ES-I3 (cell line): ENCODE data around the gene PIK3AP1.
"Not testable (repeated sequence)": the region's sequence is repeated elsewhere in the genome, so short reads cannot be mapped to it uniquely, and the experiment has no call there.

Experiments
- H3K36me3 ChIP-seq: 2 replicates; pipeline ENCODE4 v1.6.1; 2013; ENCODE audit warnings: mild to moderate bottlenecking, low read length, control low read depth, moderate library complexity; ENCODE audit not compliant: insufficient read depth
- H3K4me1 ChIP-seq: 2 replicates; pipeline ENCODE4 v1.6.1; 2013; ENCODE audit warnings: mild to moderate bottlenecking, control low read depth, low read length; ENCODE audit not compliant: insufficient read depth
- H3K9ac ChIP-seq: 2 replicates; pipeline ENCODE4 v1.6.1; 2013; ENCODE audit warnings: low read depth, mild to moderate bottlenecking, low read length, moderate library complexity
- H3K9me3 ChIP-seq: 2 replicates; pipeline ENCODE4 v1.6.1; 2013; ENCODE audit warnings: mild to moderate bottlenecking, low read length, moderate library complexity; ENCODE audit not compliant: control insufficient read depth, insufficient read depth

The PIK3AP1 gene

DNA sequence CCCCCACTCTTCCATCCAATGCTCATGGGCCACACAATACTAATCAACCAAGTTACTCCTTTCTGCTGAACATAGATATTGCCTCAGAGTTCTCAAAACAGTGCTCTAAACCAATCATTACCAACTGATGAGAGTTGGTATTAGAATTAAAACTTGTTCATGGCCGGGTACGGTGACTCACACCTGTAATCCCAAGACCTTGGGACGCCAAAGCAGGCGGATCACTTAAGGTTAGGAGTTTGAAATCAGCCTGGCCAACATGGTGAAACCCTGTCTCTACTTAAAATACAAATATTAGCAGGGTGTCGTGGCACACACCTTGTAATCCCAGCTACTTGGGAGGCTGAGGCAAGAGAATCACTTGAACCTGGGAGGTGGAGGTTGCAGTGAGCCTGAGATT is 141.7 kb downstream of the PIK3AP1 start:
- Histone ChIP-seq H3K9ac (no peak overlapping the region), H3K9me3 (no peaks in the 10 kb centered on the region), H3K36me3 (no peaks in the 10 kb centered on the region), H3K4me1 (peaks cover 7% of the 10 kb centered on the region; the same call in 1 of the 2 replicates)

DNA sequence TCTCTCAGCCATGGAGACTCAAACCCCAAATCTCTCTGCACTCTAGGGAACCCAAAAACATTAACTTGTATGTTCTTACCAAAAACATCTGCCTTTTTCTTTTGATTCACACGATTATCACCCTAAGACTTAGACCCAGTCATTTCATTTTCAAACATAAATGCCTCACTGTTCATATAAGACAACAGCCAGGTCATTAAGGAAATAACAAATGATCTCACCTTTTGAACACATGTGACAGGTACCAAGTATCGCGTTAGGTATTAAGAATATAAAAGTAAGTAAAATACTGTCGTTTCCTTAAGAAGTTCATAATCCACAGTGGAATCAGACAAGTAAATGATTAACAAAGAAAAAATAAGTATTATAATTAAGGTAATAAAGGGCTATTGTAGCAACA is 142.3 kb downstream of the PIK3AP1 start:
- Histone ChIP-seq H3K9ac (no peak overlapping the region), H3K36me3 (no peaks in the 10 kb centered on the region), H3K9me3 (no peaks in the 10 kb centered on the region), H3K4me1 (peaks cover 7% of the 10 kb centered on the region; the same call in 1 of the 2 replicates)

DNA sequence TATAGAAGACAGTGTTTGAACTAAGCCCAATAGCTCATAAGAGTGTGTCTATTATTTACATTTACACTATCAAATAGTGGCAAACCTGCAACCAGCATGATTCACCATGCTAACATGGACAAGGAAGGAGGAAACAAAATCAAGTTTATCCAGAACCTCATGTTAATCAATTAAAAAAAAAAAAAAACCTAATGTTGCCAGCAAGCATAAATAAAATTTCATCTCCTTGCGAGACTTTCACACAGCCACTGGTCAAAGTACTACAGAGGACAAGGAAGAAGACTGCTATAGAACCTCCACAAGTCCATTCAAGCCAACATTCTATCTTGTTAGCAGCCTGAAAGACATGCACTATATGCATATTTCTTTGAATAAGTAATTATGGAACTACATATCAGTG is 143.2 kb downstream of the PIK3AP1 start:
- Histone ChIP-seq H3K9me3 (no peaks in the 10 kb centered on the region), H3K9ac (no peak overlapping the region), H3K4me1 (peaks cover 1% of the 10 kb centered on the region; the same call in 1 of the 2 replicates), H3K36me3 (no peaks in the 10 kb centered on the region)

DNA sequence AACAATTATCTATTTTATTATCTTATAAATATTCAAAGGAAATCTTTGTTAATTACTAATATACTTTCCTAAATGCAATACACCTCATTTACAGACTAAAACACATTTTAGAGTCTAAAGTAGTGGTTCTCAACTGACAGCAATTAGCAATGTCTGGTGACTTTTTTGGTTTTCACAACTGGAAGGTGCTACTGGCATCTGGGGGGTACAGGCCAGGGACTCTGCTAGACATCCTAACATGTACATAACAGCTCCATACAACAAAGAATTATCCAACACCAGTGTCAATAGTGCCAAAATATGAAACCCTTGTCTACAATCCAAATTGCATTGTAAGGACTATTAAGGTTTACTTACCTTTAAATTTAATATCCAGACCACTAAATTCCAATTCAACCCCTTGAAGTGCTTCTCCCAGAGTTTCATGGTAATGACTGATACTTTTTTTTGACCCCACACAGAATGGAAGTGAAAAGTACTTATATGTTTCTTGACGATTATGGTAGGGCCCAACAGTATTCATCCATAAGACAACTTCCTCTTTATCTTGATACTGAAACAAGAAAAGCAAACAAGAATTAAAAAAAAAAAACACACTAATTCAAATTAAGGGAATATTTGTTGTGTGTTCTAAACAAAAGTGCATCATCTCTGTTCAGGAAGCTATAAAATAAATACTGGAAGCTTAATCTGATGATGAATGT is 143.9 kb downstream of the PIK3AP1 start:
- H3K4me1 ChIP-seq: peaks cover under 1% of the 10 kb centered on the region
- no peaks in the 10 kb centered on the region for H3K36me3 ChIP-seq
- no peaks in the 10 kb centered on the region for H3K9me3 ChIP-seq
- no peak overlapping the region for H3K9ac ChIP-seq

DNA sequence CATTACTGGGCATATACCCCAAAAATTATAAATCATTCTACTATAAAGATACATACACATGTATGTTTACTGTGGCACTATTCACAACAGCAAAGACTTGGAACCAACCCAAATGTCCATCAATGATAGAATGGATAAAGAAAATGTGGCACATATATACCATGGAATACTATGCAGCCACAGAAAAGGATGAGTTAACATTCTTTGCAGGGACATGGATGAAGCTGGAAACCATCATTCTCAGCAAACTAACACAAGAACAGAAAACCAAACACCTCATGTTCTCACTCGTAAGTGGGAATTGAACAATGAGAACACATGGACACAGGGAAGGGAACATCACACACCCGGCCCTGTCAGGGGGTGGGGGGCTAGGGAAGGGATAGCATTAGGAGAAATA is 145.8 kb downstream of the PIK3AP1 start:
- H3K9me3 ChIP-seq, H3K4me1 ChIP-seq, H3K9ac ChIP-seq, H3K36me3 ChIP-seq: not testable (repeated sequence)

DNA sequence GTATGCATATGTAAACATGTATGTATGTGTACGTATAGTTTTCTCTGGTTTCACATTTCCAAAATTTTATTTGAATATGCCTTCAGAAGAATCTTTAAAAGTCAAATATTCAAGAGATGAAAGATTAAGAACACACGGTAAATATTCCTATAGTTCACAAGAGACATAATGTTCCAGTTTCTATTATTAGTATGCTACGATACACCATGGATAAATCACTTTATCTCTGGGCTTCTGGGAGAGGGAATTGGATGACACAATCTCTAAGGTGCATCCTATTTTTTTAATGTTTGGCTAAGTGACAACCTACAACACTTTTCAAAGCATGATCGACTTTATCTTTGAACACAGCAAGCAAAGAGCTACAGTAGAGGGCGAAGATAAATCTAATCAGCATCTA is 147.3 kb downstream of the PIK3AP1 start:
- Histone ChIP-seq H3K9ac (no peak overlapping the region), H3K4me1 (peaks cover 5% of the 10 kb centered on the region), H3K9me3 (no peaks in the 10 kb centered on the region), H3K36me3 (no peaks in the 10 kb centered on the region; the same call in 1 of the 2 replicates)

DNA sequence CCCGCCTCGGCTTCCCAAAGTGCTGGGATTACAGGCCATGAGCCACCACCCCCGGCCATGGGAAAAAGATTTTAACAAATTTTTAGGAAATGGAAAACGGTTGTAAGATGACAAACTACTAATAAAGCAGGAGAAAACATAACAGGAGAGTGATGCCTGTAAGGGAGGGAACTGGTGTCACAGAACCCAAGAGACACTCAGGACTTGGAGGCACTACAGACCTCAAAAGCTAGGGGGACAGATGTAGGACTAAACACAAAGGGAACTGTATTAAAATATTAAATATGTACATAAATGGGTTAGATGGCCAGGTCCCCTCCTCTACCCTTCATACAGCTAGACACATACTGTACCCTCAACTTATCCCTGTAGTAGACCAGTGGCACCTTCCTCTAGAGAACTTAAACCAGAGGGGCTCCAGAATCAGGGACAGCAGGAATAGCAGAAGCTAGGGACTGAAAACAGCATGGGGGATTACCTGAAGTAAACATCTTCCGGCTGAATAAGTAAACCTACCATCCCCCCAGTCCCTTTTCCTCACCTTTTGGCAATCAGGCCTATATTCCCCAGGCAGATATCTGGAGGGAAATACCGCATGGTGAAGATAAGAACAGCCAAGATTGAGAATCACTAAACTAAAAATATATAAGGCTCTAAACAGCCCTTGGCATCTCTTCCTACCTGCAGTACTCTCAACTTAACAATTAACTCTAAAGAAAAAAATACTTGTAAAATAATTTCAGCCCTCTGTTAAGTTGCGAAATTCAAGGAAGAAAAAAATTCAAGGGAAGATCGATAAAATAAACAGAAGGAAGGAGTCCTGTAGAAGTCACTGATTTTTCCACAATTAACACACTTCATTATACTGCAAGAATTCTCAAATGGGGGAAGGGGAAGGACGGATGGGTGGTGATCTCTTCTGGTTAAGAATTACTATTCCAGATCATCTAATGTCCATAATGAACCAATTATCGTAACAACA is 149.0 kb downstream of the PIK3AP1 start:
- Histone ChIP-seq H3K9me3 (no peaks in the 10 kb centered on the region), H3K9ac (no peak overlapping the region), H3K36me3 (no peaks in the 10 kb centered on the region; the same call in 1 of the 2 replicates), H3K4me1 (peaks cover 5% of the 10 kb centered on the region)

DNA sequence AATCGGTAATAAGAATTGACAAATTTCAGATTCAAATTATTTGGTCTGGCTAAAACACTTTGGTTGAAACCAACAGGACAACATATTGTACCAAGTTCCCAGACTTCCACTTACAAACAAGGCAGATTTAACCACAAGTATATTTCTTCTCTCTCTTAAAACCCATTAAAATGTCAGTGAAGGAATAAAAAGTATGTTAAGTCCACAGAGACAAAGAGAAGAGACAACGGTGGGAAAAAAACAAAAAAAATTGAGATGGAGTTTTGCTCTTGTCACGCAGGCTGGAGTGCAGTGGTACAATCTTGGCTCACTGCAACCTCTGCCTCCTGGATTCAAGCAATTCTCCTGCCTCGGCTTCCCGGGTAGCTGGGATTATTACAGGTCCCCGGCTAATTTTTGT is 149.8 kb downstream of the PIK3AP1 start:
- H3K9me3 ChIP-seq: no peaks in the 10 kb centered on the region
- no peaks in the 10 kb centered on the region; the same call in 1 of the 2 replicates for H3K36me3 ChIP-seq
- no peak overlapping the region for H3K9ac ChIP-seq
- H3K4me1 ChIP-seq: peaks cover 5% of the 10 kb centered on the region

DNA sequence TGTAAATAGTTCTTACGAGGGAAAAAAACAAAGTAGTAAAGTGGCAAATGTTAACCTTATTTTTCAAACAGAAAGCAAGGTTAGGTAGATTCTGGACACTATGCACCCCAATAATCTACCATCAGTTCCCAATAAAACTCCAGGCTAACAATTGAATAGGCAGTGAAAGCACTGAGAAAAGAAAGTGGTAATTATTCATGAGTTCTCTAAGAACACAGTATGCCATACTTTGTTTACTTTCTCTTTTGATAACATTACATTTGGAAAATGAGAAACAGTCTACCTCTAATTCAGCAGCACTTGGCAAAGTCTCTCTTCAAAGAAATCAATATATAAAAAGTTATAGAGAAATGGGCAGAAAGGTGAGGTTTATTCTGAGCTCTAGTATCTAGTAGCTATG is 151.9 kb downstream of the PIK3AP1 start:
- peaks cover 5% of the 10 kb centered on the region for H3K4me1 ChIP-seq
- H3K36me3 ChIP-seq: no peaks in the 10 kb centered on the region; the same call in 1 of the 2 replicates
- H3K9me3 ChIP-seq: no peaks in the 10 kb centered on the region
- H3K9ac ChIP-seq: no peak overlapping the region

DNA sequence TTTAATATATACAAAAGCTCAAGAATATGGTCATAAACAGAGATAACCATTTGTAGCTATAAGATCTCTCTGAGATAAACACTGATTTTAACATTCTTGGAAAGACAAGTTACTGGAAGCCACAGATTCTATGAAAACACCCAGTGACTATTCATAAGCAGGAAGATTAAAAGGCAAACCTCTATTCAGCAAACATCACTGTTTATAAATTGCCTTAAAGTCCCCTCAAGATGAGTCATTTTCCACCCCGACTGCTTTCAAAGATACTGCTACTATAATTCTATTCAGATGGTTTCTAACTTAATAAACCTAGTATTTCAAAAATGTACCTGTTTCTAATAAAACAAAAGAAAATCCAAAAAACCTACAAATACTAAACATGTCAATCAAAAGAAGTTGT is 154.5 kb downstream of the PIK3AP1 start:
- Histone ChIP-seq H3K9ac (no peak overlapping the region), H3K9me3 (no peaks in the 10 kb centered on the region), H3K36me3 (peaks cover 10% of the 10 kb centered on the region), H3K4me1 (no peaks in the 10 kb centered on the region)

DNA sequence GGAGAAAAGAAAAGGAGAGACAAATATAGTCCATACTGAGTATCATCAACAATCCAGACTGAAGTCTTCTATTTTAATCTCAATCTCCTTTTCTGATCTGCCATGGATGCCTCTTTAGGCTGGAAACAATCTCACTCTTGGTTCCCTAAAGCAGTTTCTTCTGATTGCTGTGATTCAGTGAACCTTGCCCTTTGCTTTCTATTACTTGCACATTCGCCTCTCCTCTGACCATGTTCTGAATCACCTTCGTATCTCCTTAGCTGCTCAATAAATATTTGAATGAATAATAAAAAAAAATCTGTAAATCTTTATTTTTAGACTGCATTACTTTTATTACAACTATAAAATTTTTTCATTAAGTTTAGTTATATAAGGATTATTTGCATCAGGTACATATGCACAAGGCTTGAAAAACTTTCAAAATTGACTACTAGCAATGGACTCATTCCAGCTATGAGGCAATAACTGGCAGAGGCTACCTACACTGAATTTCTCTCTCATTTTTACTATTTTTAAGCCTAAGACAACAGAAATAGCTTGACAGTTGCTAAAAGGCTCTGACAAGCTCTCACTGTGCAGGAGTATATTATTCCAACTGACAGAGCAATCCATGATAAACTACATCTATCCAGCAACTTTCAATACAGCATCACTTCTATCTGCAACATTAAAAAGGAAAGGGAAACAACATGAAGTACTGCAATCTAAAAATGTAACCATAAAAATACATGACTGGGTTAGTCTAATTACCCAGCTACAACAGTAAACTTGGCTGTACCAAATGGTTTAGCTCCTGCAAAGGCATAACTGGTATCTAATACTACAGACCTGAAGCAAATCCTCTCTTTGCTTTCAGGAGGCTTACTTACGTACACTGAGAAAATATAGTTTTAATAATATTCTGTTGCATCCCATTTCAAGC is 159.1 kb downstream of the PIK3AP1 start:
- no peaks in the 10 kb centered on the region for H3K9me3 ChIP-seq
- H3K9ac ChIP-seq: no peak overlapping the region
- H3K4me1 ChIP-seq: no peaks in the 10 kb centered on the region
- peaks cover 14% of the 10 kb centered on the region for H3K36me3 ChIP-seq

DNA sequence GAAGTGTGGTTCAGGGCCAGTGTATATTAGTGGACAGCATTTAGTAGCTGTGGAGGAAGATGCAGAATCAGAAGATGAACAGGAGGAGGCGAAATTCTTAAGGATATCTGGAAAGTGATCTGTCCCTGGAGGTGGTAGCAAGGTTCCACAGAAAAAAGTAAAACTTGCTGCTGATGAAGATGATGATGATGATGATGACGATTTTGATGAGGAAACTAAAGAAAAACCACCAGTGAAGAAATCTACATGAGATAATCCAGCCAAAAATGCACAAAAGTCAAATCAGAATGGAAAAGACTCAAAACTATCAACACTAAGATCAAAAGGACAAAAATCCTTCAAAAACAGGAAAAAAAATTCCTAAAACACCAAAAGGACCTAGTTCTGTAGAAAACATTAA is 159.8 kb downstream of the PIK3AP1 start:
- no peak overlapping the region for H3K9ac ChIP-seq
- H3K9me3 ChIP-seq: no peaks in the 10 kb centered on the region
- no peaks in the 10 kb centered on the region for H3K4me1 ChIP-seq
- H3K36me3 ChIP-seq: peaks cover 14% of the 10 kb centered on the region

DNA sequence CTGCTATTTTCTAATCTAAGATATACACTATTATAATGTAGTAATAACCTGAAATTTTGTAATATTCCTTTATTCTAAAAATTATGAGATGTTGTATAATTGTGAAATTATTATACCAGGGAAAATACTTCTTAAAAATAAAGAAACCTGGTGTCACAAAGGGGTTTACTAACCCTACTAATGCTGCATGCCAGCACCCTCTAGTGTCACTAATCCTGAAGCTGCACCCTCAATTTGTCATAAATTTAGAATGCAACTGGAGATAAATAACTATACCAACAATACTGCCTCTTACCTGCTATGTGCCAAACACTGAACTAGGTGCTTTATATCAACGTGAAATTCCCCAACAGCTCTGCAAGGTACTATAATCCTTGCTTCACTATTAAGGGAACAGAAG is 164.3 kb downstream of the PIK3AP1 start:
- Histone ChIP-seq H3K9me3 (no peaks in the 10 kb centered on the region), H3K9ac (no peak overlapping the region), H3K4me1 (no peaks in the 10 kb centered on the region), H3K36me3 (peaks cover 6% of the 10 kb centered on the region)

DNA sequence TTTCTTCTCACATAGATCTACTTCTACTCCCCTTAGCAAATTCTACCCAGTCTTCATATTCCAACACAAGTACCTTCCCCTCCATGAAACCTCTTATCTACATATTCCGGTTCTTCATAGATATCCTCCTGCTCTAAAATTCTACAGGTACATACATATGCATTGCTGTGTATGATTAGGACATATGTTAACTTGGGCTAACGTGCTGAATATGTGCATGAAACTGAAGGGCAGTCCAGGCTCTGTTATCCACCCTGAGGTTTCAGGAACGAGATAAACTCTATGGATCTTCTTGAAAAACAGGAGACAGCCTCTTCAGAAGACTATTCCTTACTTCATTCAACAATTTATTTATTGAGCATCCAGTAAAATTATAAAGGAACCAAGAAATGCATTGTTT is 165.0 kb downstream of the PIK3AP1 start:
- H3K4me1 ChIP-seq: no peaks in the 10 kb centered on the region
- no peaks in the 10 kb centered on the region for H3K9me3 ChIP-seq
- H3K36me3 ChIP-seq: peaks cover 3% of the 10 kb centered on the region
- H3K9ac ChIP-seq: no peak overlapping the region
